ENCODE measurements around the gene BRD4. TPM values are rescaled to one million over a fixed set of nuclear protein-coding genes. Genes with fewer than 3 reads are reported as not detected.
A peak's percentile ranks its signal among the peaks of the same experiment; 100 is the strongest.

Gene BRD4
- total and polyA plus RNA-seq, 2 experiments from 2014 or later, result 63.8 to 115 TPM

GRCh38 chr19:15284091-15284490 is 48.2 kb downstream of the BRD4 start:
- no peaks in the 10 kb centered on the region for H3K36me3 ChIP-seq (ENCODE audit: insufficient read depth)
- no peak overlapping the region for H3K4me2 ChIP-seq
- H3K36me3 Mint-ChIP-seq (ENCODE audit: low read depth), result no peaks in the 10 kb centered on the region
- 0 out of 2 replicates have a peak overlapping the region, but pooled peaks have one; percentile 33 for H3K27ac Mint-ChIP-seq
- H3K9me2 ChIP-seq (ENCODE audit: insufficient read depth), result no peaks in the 10 kb centered on the region
- no peak overlapping the region for H3K4me3 ChIP-seq
- H2AFZ ChIP-seq, result no peak overlapping the region
- peak overlapping the region; percentile 63; the same call in 1 of the 2 replicates for H3K27ac ChIP-seq (ENCODE audit: low read depth)
- H3K4me3 Mint-ChIP-seq, result no peak overlapping the region
- H3K79me2 ChIP-seq (replicated peaks; ENCODE audit: insufficient read depth), result peaks cover 100% of the 10 kb centered on the region
- peaks cover 8% of the 10 kb centered on the region for H3K27me3 Mint-ChIP-seq (ENCODE audit: insufficient read depth, low read depth, poor library complexity)
- ATAC-seq (no peak), DNase-seq (ENCODE audit: low spot score) (no peak)
- H3K4me1 Mint-ChIP-seq, result peaks cover 90% of the 10 kb centered on the region
- 0 out of 2 replicates have a peak, but pooled peaks cover 7% of the 10 kb centered on the region for H3F3A ChIP-seq (replicated peaks; ENCODE audit: low read depth)
- H3K4me1 ChIP-seq (ENCODE audit: insufficient read depth), result peaks cover 88% of the 10 kb centered on the region
- no peaks in the 10 kb centered on the region for H3K9me3 Mint-ChIP-seq
- TF ChIP-seq JUNB (IDR thresholded peaks at IDR 0.05; ENCODE audit: unreplicated experiment) (no peak), EZH2phosphoT487 (IDR thresholded peaks at IDR 0.05; ENCODE audit: unreplicated experiment) (no peak), ETS1 (IDR thresholded peaks at IDR 0.05) (no peak), POLR2AphosphoS5 (IDR thresholded peaks at IDR 0.05; ENCODE audit: low read depth) (no peak), ZNF114 (CRISPR knock-in tag; IDR thresholded peaks at IDR 0.05) (no peak), STAT1 (IDR thresholded peaks at IDR 0.05; ENCODE audit: unreplicated experiment) (no peak), CREB1 (CRISPR knock-in tag; IDR thresholded peaks at IDR 0.05; ENCODE audit: low read depth) (no peak)
- TF ChIP-seq, protein P1, sequence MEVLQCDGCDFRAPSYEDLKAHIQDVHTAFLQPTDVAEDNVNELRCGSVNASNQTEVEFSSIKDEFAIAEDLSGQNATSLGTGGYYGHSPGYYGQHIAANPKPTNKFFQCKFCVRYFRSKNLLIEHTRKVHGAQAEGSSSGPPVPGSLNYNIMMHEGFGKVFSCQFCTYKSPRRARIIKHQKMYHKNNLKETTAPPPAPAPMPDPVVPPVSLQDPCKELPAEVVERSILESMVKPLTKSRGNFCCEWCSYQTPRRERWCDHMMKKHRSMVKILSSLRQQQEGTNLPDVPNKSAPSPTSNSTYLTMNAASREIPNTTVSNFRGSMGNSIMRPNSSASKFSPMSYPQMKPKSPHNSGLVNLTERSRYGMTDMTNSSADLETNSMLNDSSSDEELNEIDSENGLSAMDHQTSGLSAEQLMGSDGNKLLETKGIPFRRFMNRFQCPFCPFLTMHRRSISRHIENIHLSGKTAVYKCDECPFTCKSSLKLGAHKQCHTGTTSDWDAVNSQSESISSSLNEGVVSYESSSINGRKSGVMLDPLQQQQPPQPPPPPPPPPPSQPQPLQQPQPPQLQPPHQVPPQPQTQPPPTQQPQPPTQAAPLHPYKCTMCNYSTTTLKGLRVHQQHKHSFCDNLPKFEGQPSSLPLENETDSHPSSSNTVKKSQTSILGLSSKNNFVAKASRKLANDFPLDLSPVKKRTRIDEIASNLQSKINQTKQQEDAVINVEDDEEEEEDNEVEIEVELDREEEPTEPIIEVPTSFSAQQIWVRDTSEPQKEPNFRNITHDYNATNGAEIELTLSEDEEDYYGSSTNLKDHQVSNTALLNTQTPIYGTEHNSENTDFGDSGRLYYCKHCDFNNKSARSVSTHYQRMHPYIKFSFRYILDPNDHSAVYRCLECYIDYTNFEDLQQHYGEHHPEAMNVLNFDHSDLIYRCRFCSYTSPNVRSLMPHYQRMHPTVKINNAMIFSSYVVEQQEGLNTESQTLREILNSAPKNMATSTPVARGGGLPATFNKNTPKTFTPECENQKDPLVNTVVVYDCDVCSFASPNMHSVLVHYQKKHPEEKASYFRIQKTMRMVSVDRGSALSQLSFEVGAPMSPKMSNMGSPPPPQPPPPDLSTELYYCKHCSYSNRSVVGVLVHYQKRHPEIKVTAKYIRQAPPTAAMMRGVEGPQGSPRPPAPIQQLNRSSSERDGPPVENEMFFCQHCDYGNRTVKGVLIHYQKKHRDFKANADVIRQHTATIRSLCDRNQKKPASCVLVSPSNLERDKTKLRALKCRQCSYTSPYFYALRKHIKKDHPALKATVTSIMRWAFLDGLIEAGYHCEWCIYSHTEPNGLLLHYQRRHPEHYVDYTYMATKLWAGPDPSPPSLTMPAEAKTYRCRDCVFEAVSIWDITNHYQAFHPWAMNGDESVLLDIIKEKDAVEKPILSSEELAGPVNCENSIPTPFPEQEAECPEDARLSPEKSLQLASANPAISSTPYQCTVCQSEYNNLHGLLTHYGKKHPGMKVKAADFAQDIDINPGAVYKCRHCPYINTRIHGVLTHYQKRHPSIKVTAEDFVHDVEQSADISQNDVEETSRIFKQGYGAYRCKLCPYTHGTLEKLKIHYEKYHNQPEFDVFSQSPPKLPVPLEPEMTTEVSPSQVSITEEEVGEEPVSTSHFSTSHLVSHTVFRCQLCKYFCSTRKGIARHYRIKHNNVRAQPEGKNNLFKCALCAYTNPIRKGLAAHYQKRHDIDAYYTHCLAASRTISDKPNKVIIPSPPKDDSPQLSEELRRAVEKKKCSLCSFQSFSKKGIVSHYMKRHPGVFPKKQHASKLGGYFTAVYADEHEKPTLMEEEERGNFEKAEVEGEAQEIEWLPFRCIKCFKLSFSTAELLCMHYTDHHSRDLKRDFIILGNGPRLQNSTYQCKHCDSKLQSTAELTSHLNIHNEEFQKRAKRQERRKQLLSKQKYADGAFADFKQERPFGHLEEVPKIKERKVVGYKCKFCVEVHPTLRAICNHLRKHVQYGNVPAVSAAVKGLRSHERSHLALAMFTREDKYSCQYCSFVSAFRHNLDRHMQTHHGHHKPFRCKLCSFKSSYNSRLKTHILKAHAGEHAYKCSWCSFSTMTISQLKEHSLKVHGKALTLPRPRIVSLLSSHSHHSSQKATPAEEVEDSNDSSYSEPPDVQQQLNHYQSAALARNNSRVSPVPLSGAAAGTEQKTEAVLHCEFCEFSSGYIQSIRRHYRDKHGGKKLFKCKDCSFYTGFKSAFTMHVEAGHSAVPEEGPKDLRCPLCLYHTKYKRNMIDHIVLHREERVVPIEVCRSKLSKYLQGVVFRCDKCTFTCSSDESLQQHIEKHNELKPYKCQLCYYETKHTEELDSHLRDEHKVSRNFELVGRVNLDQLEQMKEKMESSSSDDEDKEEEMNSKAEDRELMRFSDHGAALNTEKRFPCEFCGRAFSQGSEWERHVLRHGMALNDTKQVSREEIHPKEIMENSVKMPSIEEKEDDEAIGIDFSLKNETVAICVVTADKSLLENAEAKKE (CRISPR knock-in tag; IDR thresholded peaks at IDR 0.05), result no peak
- TF ChIP-seq, protein P2, sequence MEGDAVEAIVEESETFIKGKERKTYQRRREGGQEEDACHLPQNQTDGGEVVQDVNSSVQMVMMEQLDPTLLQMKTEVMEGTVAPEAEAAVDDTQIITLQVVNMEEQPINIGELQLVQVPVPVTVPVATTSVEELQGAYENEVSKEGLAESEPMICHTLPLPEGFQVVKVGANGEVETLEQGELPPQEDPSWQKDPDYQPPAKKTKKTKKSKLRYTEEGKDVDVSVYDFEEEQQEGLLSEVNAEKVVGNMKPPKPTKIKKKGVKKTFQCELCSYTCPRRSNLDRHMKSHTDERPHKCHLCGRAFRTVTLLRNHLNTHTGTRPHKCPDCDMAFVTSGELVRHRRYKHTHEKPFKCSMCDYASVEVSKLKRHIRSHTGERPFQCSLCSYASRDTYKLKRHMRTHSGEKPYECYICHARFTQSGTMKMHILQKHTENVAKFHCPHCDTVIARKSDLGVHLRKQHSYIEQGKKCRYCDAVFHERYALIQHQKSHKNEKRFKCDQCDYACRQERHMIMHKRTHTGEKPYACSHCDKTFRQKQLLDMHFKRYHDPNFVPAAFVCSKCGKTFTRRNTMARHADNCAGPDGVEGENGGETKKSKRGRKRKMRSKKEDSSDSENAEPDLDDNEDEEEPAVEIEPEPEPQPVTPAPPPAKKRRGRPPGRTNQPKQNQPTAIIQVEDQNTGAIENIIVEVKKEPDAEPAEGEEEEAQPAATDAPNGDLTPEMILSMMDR (conservative IDR thresholded peaks at IDR 0.05; ENCODE audit: low read depth in 2 of 2), result no peak
- no peaks in the 10 kb centered on the region for H3K27me3 ChIP-seq (ENCODE audit: insufficient read depth)
- peaks cover 99% of the 10 kb centered on the region for H4K20me1 ChIP-seq (replicated peaks; ENCODE audit: insufficient read depth)
